Measurements from ENCODE around the gene AKAP13.

AKAP13 gene

GRCh38 chr15:85389772-85390171 is 9.4 kb downstream of the AKAP13 start:
- H3K79me2 ChIP-seq, result peaks cover 4% of the 10 kb centered on the region
- no peaks in the 10 kb centered on the region for H3K36me3 ChIP-seq (ENCODE audit: control insufficient read depth, insufficient read depth, low read length)
- no peak for TF ChIP-seq CTCF (IDR thresholded peaks at IDR 0.05)
- H3K9me3 ChIP-seq (ENCODE audit: control insufficient read depth, low read length), result no peaks in the 10 kb centered on the region
- no peaks in the 10 kb centered on the region for H3K27me3 ChIP-seq (ENCODE audit: control insufficient read depth, insufficient read depth, low read length)
- H3K4me1 ChIP-seq, result peaks cover 2% of the 10 kb centered on the region
- H3K9ac ChIP-seq, result no peak overlapping the region
- no peak overlapping the region for H3K4me2 ChIP-seq (ENCODE audit: low read length)
- no peak overlapping the region for H3K4me3 ChIP-seq (ENCODE audit: low read depth, low read length)
- H2AFZ ChIP-seq, result no peak overlapping the region
- no peak overlapping the region for H3K27ac ChIP-seq

- no peaks in the 10 kb centered on the region for H3K36me3 ChIP-seq (ENCODE audit: control insufficient read depth, insufficient read depth, low read length)
- peaks cover 6% of the 10 kb centered on the region for H3K4me1 ChIP-seq
- TF ChIP-seq CTCF (IDR thresholded peaks at IDR 0.05), result no peak
- H3K4me2 ChIP-seq (ENCODE audit: low read length), result no peak overlapping the region
- H3K79me2 ChIP-seq, result peaks cover 10% of the 10 kb centered on the region
- H3K27ac ChIP-seq, result no peak overlapping the region
- H3K27me3 ChIP-seq (ENCODE audit: control insufficient read depth, insufficient read depth, low read length), result no peaks in the 10 kb centered on the region
- no peak overlapping the region for H3K4me3 ChIP-seq (ENCODE audit: low read depth, low read length)
- H3K9me3 ChIP-seq (ENCODE audit: control insufficient read depth, low read length), result no peaks in the 10 kb centered on the region
- H2AFZ ChIP-seq, result no peak overlapping the region
- no peak overlapping the region for H3K9ac ChIP-seq
Observed at GRCh38 chr15:85393210-85393609, 12.8 kb downstream of the AKAP13 start.

- no peaks in the 10 kb centered on the region for H3K27me3 ChIP-seq (ENCODE audit: control insufficient read depth, insufficient read depth, low read length)
- no peak overlapping the region for H3K9ac ChIP-seq
- H3K36me3 ChIP-seq (ENCODE audit: control insufficient read depth, insufficient read depth, low read length), result no peaks in the 10 kb centered on the region
- peaks cover 6% of the 10 kb centered on the region for H3K4me1 ChIP-seq
- H3K27ac ChIP-seq, result peak overlapping the region; percentile 36
- no peak for TF ChIP-seq CTCF (IDR thresholded peaks at IDR 0.05)
- H3K79me2 ChIP-seq, result peaks cover 11% of the 10 kb centered on the region
- no peaks in the 10 kb centered on the region for H3K9me3 ChIP-seq (ENCODE audit: control insufficient read depth, low read length)
- H3K4me2 ChIP-seq (ENCODE audit: low read length), result peak overlapping the region; percentile 43
- no peak overlapping the region for H2AFZ ChIP-seq
- H3K4me3 ChIP-seq (ENCODE audit: low read depth, low read length), result peak overlapping the region; percentile 18
Observed at GRCh38 chr15:85394554-85395333, 14.3 kb downstream of the AKAP13 start.

- TF ChIP-seq CTCF (IDR thresholded peaks at IDR 0.05), result no peak
Observed at GRCh38 chr15:85396554-85396953, 16.2 kb downstream of the AKAP13 start.

GRCh38 chr15:85397151-85397550 is 16.7 kb downstream of the AKAP13 start:
- H3K4me1 ChIP-seq, result peaks cover 6% of the 10 kb centered on the region

More at GRCh38 chr15:85396554-85396953, 16.2 kb downstream of the AKAP13 start:
- Histone ChIP-seq H3K9me3 (ENCODE audit: control insufficient read depth, low read length) (no peaks in the 10 kb centered on the region), H3K4me3 (ENCODE audit: low read depth, low read length) (no peak overlapping the region), H3K36me3 (ENCODE audit: control insufficient read depth, insufficient read depth, low read length) (no peaks in the 10 kb centered on the region), H2AFZ (no peak overlapping the region), H3K9ac (no peak overlapping the region), H3K27me3 (ENCODE audit: control insufficient read depth, insufficient read depth, low read length) (no peaks in the 10 kb centered on the region), H3K4me2 (ENCODE audit: low read length) (no peak overlapping the region), H3K27ac (no peak overlapping the region), H3K4me1 (peaks cover 6% of the 10 kb centered on the region), H3K79me2 (peaks cover 11% of the 10 kb centered on the region)

More at GRCh38 chr15:85397151-85397550, 16.7 kb downstream of the AKAP13 start:
- no peak overlapping the region for H2AFZ ChIP-seq
- H3K27ac ChIP-seq, result no peak overlapping the region
- no peak overlapping the region for H3K4me3 ChIP-seq (ENCODE audit: low read depth, low read length)
- H3K36me3 ChIP-seq (ENCODE audit: control insufficient read depth, insufficient read depth, low read length), result no peaks in the 10 kb centered on the region
- no peaks in the 10 kb centered on the region for H3K27me3 ChIP-seq (ENCODE audit: control insufficient read depth, insufficient read depth, low read length)
- TF ChIP-seq CTCF (IDR thresholded peaks at IDR 0.05), result no peak
- H3K9ac ChIP-seq, result no peak overlapping the region
- H3K9me3 ChIP-seq (ENCODE audit: control insufficient read depth, low read length), result no peaks in the 10 kb centered on the region
- H3K79me2 ChIP-seq, result peaks cover 11% of the 10 kb centered on the region
- no peak overlapping the region for H3K4me2 ChIP-seq (ENCODE audit: low read length)

Measured in parathyroid adenoma (tissue), 2 donors.